Measurements from ENCODE around the gene PSMD10. TPM values are rescaled to one million over a fixed set of nuclear protein-coding genes. Genes with fewer than 3 reads are reported as not detected.

The PSMD10 gene
- total and polyA plus RNA-seq, 4 donors, result 17.7 to 21.9 (median 19.1) TPM

GRCh38 chrX:108036298-108036973 is 54.9 kb downstream of the PSMD10 start:
- Histone ChIP-seq H3K27ac (ENCODE audit: low read depth in 1 of 2, low read length in 2 of 2) (no peak overlapping the region), H3K9me3 (ENCODE audit: control insufficient read depth in 4 of 4, low read length in 3 of 4) (no peaks in the 10 kb centered on the region), H3K4me1 (ENCODE audit: control insufficient read depth in 4 of 4, insufficient read depth in 4 of 4, low read length in 3 of 4) (no peaks in the 10 kb centered on the region), H3K4me3 (ENCODE audit: low read depth in 1 of 3, low read length in 3 of 3) (no peak overlapping the region), H3K27me3 (ENCODE audit: control insufficient read depth in 4 of 4, insufficient read depth in 4 of 4, low read length in 3 of 4) (peaks cover 0 to 5% (median 0%) of the 10 kb centered on the region in 4 donors), H3K36me3 (ENCODE audit: control insufficient read depth in 4 of 4, insufficient read depth in 3 of 4, low read depth in 1 of 4, low read length in 3 of 4) (no peaks in the 10 kb centered on the region), H3K9ac (ENCODE audit: low read depth in 1 of 2, low read length in 2 of 2) (no peak overlapping the region)
- TF ChIP-seq ZBTB33 (IDR thresholded peaks at IDR 0.05) (no peak), NR2F2 (IDR thresholded peaks at IDR 0.05) (no peak), RAD21 (IDR thresholded peaks at IDR 0.05) (no peak), JUND (IDR thresholded peaks at IDR 0.05) (no peak), REST (IDR thresholded peaks at IDR 0.05) (no peak), MAX (IDR thresholded peaks at IDR 0.05) (no peak), FOXA2 (IDR thresholded peaks at IDR 0.05) (no peak), EGR1 (IDR thresholded peaks at IDR 0.05; ENCODE audit: low read depth in 2 of 2) (no peak), SP1 (IDR thresholded peaks at IDR 0.05) (no peak), FOXA1 (IDR thresholded peaks at IDR 0.05) (no peak), HNF4A (conservative IDR thresholded peaks at IDR 0.05) (no peak), HNF4G (IDR thresholded peaks at IDR 0.05) (no peak), CTCF (IDR thresholded peaks at IDR 0.05; ENCODE audit: low read depth, low read length, missing input control) (no peak), GABPA (IDR thresholded peaks at IDR 0.05 in 1 of 2, conservative IDR thresholded peaks at IDR 0.05 in 1 of 2) (no peak), RXRA (IDR thresholded peaks at IDR 0.05) (no peak), TAF1 (conservative IDR thresholded peaks at IDR 0.05) (no peak), ATF3 (IDR thresholded peaks at IDR 0.05) (no peak), YY1 (IDR thresholded peaks at IDR 0.05) (no peak)
- no peak for DNase-seq (ENCODE audit: low spot score)
- WGBS, result 74% methylated on average over 4 of the region's 4 CpGs

All from liver (tissue), 9 donors.